DLD1 (cell line): ENCODE measurements around the gene EXOC3.
"Not testable (repeated sequence)": the region's sequence is repeated elsewhere in the genome, so short reads cannot be mapped to it uniquely, and the experiment has no call there.

Experiments used
- in situ Hi-C: cut with HindIII; loops from 2 replicates; pipeline ENCODE4 v1.10.0; 2017; ENCODE audit warnings: low sequenced_read_pairs

The EXOC3 gene

GRCh38 chr5:484556-484955 is 41.6 kb downstream of the EXOC3 start:
- in situ Hi-C loops, result no loop called here

GRCh38 chr5:485113-485945 is 42.4 kb downstream of the EXOC3 start:
- in situ Hi-C loops, result no loop called here

GRCh38 chr5:485946-486491 is 43.0 kb downstream of the EXOC3 start:
- in situ Hi-C loops, result no loop called here

GRCh38 chr5:486597-486996 is 43.6 kb downstream of the EXOC3 start:
- in situ Hi-C loops, result not testable (repeated sequence)

- in situ Hi-C loops, result no loop called here
These were observed 45.3 kb downstream of the EXOC3 start for GRCh38 chr5:488241-488640.

DNA sequence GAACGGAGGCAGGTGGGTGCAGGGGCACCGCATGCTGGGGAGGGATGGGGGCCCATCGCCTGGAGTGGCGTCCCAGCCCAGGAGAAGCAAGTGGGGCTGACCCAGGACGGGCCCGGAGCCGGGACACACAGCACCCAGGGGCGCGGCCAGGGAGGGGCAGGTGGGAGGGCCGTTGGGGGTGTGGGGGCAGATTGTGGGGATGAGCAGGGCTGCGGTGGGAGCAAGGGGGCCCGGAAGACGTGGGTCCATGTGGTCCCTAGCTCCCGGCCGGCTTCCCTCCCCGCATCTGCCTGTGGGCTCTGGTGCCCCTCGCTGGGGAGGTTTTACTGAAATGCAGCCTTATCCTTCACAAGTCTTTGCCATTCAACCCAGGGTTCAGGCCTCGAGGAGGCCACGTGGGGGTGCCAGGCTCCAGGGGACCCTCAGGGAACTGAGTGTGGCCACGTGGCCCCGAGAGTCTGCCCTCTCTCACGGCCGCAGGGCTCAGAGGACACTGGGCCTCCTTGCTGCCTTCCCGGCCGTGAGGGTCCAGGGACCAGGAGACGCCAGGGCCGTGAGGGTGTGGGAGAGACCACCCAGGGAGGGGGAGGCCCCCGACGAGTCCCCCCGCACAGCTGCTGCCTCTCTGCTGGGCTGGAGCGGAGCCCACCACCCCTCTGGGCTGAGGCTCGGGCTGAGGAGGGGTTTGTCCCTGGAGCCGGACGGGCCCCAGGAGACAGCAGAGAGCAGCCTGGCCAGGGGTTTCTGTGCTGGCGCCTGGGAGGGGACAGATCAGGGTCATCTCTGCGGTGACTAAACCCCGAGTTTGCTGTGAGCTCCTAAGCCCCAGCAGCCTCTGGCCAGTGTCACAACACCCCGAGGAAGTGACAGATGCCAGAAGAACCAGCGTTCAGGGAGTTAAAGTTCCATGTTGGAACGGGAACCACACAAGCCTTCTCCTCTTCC is 46.0 kb downstream of the EXOC3 start:
- in situ Hi-C loops, result no loop called here

DNA sequence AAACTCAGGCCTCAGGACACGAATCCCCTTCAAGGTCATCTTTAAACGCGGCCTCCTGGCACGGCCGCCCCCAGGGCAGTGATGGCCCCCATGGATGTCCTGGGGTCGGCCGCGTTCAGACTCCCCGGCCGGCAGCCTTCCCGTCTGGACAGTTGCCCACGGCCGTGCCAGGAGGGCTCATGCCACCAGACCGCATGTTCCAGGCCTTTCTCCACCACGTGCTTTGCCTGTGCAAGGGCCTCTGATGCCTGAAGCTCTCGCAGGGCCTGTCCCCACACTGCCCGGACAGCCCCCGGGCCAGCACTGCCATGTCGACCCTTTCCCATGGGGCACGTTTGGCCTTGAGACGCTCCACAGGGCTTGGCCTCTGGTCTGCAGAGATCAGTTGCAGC is 46.7 kb downstream of the EXOC3 start:
- in situ Hi-C loops, result no loop called here

DNA sequence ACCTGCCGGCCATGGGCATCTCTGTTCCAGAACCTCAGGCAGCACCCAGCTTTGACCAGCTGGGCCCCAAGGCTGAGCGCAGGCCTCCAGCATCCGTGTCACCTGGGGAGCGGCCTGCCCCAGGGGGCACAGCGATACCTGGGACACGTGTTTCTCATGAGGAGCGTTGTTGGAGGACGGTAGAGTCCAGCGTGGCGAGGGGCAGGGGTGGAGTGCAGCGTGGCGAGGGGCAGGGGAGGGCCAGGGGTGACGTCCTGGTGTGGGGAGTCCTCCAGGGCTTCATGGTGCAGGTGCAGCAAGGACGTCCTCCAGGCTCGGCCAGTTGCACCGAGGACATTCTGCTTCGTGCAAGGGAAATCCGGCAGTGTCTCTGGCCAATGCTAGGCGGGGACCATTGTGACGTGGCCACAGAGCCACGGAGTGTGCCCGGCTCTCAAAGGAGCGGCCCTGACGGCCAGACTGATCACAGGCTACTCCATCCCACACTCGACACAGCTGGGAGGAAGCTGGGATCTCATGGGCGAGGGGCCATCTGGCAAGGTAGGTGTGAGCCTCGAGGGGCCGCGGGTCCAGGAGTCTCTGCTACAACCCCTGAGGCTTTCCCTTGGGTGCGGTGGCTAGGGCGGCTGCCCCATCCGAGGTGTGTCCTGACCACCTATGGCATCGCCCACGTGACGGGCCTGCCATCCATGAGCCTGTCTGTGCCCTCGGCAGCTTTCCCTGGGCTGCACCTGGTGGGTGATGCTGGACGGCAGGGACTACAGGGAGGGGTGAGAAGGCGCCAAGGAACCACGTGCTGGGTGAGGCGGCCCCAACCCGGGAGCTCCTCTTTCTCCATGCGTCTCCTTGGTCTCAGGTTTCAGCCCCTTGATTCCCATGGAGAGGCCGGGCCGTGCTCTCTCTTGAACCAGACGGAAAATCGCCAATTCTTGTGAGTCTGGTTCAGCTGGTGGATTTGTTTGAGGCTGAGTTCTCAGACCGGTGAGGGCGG is 47.4 kb downstream of the EXOC3 start:
- in situ Hi-C loops, result no loop called here

DNA sequence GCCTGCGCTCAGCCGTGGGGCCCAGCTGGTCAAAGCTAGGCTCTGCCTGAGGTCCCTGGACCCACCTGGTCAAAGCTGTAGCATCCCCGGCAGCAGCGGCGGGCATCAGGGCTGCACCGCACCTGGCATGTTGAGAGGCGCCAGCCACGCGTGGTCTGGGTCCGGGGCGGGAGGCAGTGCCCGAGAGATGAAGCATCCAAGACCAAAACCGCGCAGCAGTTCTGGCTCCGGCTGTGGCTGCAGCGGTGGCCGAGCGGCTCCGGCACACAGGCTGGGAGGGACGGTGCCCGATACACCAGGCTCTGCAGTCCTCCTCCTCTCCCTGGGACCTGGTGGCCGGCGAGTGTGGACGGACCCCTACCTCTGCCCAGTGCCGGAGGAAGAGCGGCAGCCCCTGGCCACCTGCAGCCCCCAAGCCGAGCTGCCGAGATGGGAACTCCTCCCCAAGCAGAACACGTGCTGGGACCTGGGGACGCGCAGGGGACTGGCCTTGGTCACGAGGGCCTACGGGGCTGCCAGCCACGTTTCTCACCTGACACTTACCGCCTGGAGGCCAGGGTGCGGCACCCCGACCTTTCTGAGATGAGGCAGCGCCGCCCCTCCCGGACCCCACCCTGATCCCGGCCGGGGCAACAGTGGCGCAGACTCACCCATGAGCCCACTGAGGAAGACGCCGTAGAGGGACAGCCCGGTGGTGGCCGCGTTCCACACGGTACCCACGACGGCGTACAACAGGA is 48.3 kb downstream of the EXOC3 start:
- in situ Hi-C loops, result no loop called here

DNA sequence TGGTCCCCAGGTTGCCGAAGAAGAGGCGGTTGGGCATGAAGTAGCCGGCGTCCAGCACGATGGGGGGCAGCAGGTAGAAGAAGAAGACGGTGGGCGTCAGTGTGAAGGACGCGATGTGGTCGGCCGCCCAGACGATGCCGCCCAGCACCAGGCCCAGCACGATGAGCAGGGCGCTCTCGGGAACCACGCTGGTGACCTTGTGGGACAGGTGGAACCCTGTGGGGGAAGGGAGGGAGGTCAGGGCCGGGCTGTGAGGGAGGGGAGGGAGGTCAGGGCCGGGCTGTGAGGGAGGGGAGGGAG is 48.8 kb downstream of the EXOC3 start:
- in situ Hi-C loops, result no loop called here

DNA sequence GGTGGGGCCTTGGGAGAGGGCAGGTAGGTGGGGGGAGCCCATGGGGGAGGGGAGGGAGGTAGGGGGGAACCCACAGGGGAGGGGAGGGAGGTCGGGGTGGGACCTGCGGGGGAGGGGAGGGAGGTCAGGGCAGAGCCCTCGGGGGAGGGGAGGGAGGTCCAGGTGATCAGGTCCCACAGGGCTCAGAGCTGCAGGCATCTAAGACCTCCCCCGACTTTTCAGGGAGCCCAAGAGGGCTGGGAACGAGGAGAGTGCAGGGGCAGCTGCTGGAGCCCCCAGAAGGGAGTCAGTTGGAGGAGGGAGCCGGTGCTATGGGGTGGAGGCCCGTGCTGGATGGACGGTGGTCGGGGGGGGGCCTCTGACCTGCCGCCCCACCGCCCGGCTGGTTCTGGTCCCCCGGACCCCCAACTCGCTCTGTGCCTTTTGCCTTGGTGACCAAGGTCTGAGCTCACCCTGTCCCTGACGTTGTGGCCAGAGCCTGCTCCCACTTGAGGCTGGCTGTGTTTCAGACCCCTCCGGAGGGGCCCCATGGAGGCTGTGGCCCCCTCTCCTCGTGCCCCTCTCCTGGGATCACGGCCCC is 49.4 kb downstream of the EXOC3 start:
- in situ Hi-C loops, result no loop called here

GRCh38 chr5:493119-493701 is 50.2 kb downstream of the EXOC3 start:
- in situ Hi-C loops, result no loop called here

DNA sequence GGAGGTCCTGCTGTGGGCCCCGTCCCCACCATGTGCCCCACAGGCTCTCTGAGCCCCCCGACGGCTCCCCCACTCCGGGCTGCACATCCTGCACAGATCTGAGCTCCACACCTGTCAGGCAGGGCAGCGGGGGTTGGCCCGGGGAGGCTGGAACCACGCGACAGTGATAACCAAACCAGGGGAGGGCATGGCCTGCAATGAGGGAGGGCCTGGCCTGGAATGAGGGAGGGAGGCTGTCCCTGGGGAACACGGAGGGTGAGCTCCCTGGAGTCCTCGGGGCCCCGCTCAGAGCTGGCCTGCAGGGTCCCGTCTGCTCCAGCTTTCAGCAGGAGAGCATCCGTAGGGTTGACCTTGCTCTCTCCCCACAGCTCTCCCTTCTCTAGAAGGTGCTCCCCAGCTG is 50.8 kb downstream of the EXOC3 start:
- in situ Hi-C loops, result no loop called here

GRCh38 chr5:494667-495255 is 51.8 kb downstream of the EXOC3 start:
- in situ Hi-C loops, result no loop called here

DNA sequence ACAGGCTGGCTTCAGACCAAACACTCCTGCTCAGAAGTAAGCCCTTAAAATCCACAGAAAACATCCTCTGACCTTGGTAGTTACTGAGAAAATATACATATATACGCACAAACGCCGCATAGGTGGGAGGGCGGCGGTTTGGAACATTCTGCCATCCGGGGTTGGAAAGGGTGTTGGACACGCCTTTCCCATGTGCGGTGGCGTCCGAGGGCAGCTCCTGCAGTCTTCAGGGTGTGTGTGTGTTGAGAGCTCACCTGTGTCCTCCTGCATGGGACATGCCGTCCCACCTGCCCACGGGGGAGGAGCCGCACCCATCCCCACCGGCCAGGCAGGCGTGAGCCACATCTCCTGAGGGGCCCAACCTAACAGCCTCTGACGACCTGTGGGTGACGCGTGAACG is 53.1 kb downstream of the EXOC3 start:
- in situ Hi-C loops, result no loop called here

- in situ Hi-C loops, result no loop called here
These were observed 54.2 kb downstream of the EXOC3 start for GRCh38 chr5:497090-497700.

GRCh38 chr5:497871-498509 is 55.0 kb downstream of the EXOC3 start:
- in situ Hi-C loops, result no loop called here
